Nephron progenitor cell (in vitro differentiated cells): Measurements from ENCODE around the gene MEGF9.
"Not testable (repeated sequence)": the region's sequence is repeated elsewhere in the genome, so short reads cannot be mapped to it uniquely, and the experiment has no call there.

Experiments
- DNase-seq: peaks from one replicate; pipeline ENCODE4 v3.0.0; 2021
- H3K27ac Mint-ChIP-seq: 2 replicates; pipeline ENCODE4 v1.8.0; 2021; ENCODE audit warnings: mild to moderate bottlenecking, moderate library complexity, mixed read lengths
- H3K27me3 Mint-ChIP-seq: 2 replicates; pipeline ENCODE4 v1.8.0; 2021; ENCODE audit warnings: mild to moderate bottlenecking, low read depth, mixed read lengths; ENCODE audit not compliant: poor library complexity
- H3K36me3 Mint-ChIP-seq: 2 replicates; pipeline ENCODE4 v1.8.0; 2021; ENCODE audit warnings: low read depth, mixed read lengths
- H3K4me1 Mint-ChIP-seq: 2 replicates; pipeline ENCODE4 v1.8.0; 2021; ENCODE audit warnings: mixed read lengths
- H3K4me3 Mint-ChIP-seq: 2 replicates; pipeline ENCODE4 v1.8.0; 2021; ENCODE audit warnings: mild to moderate bottlenecking, moderate library complexity, mixed read lengths
- H3K9me3 Mint-ChIP-seq: 2 replicates; pipeline ENCODE4 v1.8.0; 2021; ENCODE audit warnings: mild to moderate bottlenecking, moderate library complexity, mixed read lengths
- TF ChIP-seq, protein P1 (sequence below): fragments of 200-600 bp; sonication (generic); IDR thresholded peaks from 2 replicates; pipeline ENCODE4 v1.5.0; 2021; ENCODE audit warnings: antibody characterized with exemption

The MEGF9 gene

DNA sequence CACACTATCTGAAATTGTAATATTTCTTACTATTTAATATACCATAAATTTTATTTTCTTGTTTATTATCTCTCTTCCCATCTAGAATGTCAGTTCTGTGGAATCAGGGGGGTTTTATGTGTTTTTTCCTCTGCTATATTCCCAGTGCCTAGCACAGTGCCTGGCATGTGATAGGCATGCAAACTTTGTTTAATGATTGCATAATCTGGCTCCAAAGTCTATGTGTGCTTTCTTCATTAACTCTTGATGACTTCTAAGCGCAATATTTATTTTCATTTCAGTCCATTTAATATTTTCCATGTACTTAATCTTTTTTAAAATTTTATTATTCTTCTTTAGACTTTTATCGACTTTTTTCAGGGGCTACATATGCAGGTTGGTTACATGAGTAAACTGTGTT lies 73.9 kb downstream of the MEGF9 start:
- Mint-ChIP-seq H3K27ac (no peak overlapping the region), H3K9me3 (peaks cover 16% of the 10 kb centered on the region), H3K4me3 (no peak overlapping the region), H3K36me3 (peaks cover 16% of the 10 kb centered on the region), H3K27me3 (no peaks in the 10 kb centered on the region), H3K4me1 (no peaks in the 10 kb centered on the region)
- no peak for DNase-seq
- TF ChIP-seq, protein P1, sequence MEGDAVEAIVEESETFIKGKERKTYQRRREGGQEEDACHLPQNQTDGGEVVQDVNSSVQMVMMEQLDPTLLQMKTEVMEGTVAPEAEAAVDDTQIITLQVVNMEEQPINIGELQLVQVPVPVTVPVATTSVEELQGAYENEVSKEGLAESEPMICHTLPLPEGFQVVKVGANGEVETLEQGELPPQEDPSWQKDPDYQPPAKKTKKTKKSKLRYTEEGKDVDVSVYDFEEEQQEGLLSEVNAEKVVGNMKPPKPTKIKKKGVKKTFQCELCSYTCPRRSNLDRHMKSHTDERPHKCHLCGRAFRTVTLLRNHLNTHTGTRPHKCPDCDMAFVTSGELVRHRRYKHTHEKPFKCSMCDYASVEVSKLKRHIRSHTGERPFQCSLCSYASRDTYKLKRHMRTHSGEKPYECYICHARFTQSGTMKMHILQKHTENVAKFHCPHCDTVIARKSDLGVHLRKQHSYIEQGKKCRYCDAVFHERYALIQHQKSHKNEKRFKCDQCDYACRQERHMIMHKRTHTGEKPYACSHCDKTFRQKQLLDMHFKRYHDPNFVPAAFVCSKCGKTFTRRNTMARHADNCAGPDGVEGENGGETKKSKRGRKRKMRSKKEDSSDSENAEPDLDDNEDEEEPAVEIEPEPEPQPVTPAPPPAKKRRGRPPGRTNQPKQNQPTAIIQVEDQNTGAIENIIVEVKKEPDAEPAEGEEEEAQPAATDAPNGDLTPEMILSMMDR = no peak

DNA sequence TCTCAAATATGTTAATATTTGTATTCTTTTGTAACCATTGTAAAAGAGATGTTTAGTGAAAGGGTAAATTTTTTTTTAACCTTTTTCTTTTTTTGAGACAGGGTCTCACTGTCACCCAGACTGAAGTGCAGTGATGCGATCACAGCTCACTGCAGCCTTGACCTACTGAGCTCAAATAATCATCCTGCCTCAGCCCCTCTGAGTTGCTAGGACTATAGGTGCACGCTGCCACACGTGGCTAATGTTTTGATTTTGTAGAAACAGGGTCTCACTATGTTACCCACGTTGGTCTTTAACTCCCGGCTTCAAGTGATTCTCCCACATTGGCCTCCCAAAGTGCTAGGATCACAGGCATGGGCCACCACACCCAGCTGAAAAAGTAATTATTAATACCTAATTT lies 76.4 kb downstream of the MEGF9 start:
- Mint-ChIP-seq H3K36me3 (peaks cover 26% of the 10 kb centered on the region), H3K4me1 (no peaks in the 10 kb centered on the region), H3K9me3 (peaks cover 32% of the 10 kb centered on the region), H3K27ac (no peak overlapping the region), H3K27me3 (peaks cover 4% of the 10 kb centered on the region), H3K4me3 (no peak overlapping the region)
- TF ChIP-seq, protein P1 = no peak
- DNase-seq = no peak

DNA sequence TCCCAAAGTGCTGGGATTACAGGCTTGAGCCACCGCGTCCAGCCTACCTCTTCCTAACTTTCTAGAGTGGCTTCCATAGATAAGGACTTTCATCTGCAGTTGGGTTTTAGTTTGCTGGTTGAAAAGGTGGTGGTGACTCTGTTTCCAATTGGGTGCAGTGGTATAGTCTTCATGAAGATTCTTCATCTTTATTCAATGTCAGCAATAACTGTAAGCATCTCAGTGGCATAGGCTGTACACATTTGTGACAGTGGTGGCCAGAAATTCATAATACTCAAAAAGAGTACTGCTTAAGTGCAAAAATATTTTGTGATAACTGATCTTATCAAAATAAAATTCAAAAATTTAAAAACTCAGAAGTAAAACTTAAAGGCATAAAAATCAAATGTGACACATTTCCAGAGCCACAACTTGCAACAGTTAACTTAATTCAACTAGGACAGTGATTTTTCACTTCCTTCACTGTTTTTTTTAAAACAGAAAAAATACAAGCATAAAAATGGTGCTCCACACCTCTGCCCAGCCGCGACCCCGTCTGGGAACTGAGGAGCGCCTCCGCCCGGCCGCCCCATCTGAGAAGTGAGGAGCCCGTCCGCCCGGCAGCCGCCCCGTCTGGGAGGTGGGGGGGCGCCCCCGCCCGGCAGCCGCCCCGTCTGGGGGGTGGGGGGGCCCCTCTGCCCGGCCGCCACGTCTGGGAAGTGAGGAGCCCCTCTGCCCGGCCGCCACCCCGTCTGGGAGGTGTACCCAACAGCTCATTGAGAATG lies 77.9 kb downstream of the MEGF9 start:
- TF ChIP-seq, protein P1 = no peak
- Mint-ChIP-seq H3K9me3 (peaks cover 40% of the 10 kb centered on the region), H3K4me1 (no peaks in the 10 kb centered on the region), H3K36me3 (peaks cover 26% of the 10 kb centered on the region), H3K27ac (no peak overlapping the region), H3K27me3 (peaks cover 4% of the 10 kb centered on the region), H3K4me3 (no peak overlapping the region)
- no peak for DNase-seq

DNA sequence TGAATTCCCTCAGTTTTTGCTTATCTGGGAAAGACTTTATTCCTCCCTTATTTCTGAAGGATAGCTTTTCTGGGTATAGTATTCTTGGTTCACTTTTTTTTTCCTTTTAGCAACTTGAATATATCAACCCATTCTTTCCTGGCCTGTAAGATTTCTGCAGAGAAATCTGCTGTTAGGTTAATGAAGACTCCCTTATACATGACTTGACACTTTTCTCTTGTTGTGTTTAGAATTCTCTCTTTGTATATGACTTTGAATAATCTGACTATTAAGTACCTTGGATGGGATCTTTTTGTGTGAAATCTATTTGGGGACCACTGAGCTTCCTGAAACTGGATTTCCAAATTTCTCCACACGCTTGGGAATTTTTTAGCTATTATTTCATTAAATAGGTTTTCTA lies 79.3 kb downstream of the MEGF9 start:
- Mint-ChIP-seq H3K9me3 (peaks cover 40% of the 10 kb centered on the region), H3K27ac (no peak overlapping the region), H3K4me3 (no peak overlapping the region)

DNA sequence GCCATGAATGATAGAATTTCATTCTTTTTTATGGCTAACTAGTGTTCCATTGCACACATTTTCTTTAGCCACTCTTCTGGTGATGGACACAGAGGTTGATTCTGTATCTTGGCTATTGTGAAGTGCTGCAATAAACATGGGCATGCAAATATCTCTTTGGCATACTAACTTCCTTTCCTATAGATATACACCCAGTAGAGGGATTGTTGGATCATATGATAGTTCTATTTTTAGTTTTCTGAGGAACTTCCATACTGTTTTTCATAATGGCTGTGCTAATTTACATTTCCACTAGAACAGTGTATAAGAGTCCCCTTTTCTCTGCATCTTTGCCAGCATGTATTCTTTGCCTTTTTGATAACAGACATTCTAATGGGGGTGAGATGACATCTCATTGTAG lies 83.9 kb downstream of the MEGF9 start:
- H3K9me3 Mint-ChIP-seq = peaks cover 24% of the 10 kb centered on the region
- H3K27me3 Mint-ChIP-seq = peaks cover 7% of the 10 kb centered on the region
- H3K4me1 Mint-ChIP-seq = no peaks in the 10 kb centered on the region
- TF ChIP-seq, protein P1 = no peak
- no peak overlapping the region for H3K4me3 Mint-ChIP-seq
- no peak for DNase-seq
- H3K36me3 Mint-ChIP-seq = peaks cover 10% of the 10 kb centered on the region
- H3K27ac Mint-ChIP-seq = no peak overlapping the region

More for the DNA sequence above, 79.3 kb downstream of the MEGF9 start:
- Mint-ChIP-seq H3K27me3 (peaks cover 7% of the 10 kb centered on the region), H3K4me1 (no peaks in the 10 kb centered on the region), H3K36me3 (peaks cover 26% of the 10 kb centered on the region)
- no peak for DNase-seq
- TF ChIP-seq, protein P1 = no peak

DNA sequence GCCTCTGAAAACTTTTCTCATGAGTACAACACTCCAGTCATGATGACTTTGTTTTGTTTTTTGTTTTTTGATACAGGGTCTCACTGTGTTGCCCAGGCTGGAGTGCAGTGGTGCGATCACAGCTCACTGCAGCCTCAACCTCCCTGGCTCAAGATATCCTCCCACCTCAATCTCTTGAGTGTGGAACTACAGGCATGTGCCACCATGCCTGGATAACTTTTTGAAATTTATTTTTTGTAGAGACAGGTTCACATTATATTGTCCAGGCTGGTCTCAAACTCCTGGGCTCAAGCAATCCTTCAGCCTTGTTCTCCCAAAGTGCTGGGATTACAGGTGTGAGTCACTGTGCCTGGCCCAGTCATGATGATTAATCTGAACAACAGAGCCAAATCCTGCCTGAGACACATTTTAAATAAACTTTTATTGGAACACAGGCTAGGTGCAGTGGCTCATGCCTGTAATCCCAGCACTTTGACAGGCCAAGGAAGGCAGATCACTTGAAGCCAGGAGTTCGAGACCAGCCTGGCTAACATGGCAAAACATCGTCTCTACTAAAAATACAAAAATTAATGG lies 85.3 kb downstream of the MEGF9 start:
- not testable (repeated sequence) for H3K4me3 Mint-ChIP-seq, H3K27ac Mint-ChIP-seq, DNase-seq, H3K36me3 Mint-ChIP-seq, H3K4me1 Mint-ChIP-seq
- peaks cover 10% of the 10 kb centered on the region for H3K27me3 Mint-ChIP-seq
- H3K9me3 Mint-ChIP-seq = peaks cover 11% of the 10 kb centered on the region
